GM18520 (cell line): ENCODE measurements around the gene GNL3L.
"Not testable (repeated sequence)": the region's sequence is repeated elsewhere in the genome, so short reads cannot be mapped to it uniquely, and the experiment has no call there.

ENCODE experiments used
- ATAC-seq: cut with Tn5 transposase; IDR thresholded peaks from one replicate; pipeline ENCODE4 v1.9.1; 2021; ENCODE audit not compliant: unreplicated experiment

The GNL3L gene, protein sequence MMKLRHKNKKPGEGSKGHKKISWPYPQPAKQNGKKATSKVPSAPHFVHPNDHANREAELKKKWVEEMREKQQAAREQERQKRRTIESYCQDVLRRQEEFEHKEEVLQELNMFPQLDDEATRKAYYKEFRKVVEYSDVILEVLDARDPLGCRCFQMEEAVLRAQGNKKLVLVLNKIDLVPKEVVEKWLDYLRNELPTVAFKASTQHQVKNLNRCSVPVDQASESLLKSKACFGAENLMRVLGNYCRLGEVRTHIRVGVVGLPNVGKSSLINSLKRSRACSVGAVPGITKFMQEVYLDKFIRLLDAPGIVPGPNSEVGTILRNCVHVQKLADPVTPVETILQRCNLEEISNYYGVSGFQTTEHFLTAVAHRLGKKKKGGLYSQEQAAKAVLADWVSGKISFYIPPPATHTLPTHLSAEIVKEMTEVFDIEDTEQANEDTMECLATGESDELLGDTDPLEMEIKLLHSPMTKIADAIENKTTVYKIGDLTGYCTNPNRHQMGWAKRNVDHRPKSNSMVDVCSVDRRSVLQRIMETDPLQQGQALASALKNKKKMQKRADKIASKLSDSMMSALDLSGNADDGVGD

DNA sequence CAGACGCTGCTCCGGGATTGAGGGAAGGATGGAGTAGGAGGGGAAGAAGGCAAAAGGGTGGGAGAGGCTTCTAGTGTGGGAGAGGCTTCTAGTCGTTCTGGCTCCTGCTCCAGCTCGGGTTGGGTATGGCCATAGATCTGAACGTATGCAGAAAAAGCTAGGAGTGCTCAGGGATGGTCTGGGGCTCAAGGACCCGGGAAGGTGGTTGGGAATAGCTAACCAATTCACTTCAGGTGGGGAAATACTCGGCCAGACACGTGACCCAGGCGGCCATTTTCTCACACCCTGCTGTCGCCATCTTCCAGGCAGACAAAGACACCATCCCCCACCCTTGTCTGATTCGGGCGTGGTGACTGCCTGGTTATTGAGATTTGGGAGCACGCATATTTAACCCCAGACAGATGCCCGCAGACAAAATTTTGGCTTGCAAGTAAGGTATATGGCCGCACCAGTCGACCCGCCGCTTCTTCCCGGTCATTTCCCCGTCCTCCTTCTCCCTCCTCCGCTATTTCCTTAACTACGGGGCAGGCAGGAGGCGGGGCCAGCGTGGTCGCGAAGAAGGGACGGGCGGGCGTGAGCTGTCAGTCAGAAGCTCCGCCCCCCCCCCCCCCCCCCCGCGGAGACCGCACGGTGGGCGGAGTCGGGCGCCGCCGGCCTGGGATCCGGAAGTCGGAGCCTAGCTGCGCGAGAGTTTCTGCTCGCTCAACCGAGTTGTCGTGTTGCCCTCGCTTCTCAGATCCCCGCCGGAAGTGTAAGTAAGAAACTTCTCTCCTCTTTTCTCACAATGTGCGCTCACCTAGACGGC, at the start of gene GNL3L:
GNL3L (plus strand) TSS at position 668 of the 805 bp plus-strand sequence. CDS start 2,348 bp downstream, outside the sequence.
- peak; percentile 74 for ATAC-seq

DNA sequence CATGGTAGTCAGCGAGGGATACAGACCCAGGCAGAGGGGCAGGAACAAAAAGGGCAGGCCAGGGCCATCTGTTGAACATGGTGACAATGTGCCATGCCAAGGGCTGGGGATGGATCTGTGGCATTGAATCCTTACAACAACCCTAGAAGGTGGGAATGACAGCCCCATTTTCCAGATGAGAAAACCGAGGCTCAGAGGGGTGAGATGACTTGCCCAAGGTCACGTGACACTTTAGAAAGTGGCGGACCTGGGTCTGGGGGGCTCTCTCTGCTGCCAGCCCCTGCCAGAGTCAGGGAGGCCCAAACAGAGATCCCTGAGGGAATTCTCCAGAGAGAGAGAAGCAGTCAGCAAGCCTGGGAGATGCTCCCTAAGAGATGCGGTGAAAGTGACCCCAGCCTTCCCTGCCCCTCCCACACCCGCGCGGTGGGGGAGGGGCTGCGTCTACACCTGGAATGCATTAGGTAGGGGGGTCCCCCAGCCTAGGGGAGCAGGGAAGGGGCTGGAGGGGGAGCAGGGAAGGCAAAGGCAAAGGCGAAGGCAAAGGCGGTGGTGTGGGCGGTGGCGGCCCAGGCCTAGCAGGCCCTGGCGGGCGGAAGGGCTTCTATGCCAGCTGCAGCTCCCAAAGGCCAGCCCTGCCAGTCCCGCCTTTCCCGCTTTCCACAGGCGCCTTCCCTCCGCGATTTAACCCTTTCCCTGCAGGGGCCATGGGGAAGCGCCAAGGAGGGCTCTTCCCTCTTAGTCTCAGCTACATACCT, 47.0 kb upstream of the GNL3L start:
- ATAC-seq = no peak

DNA sequence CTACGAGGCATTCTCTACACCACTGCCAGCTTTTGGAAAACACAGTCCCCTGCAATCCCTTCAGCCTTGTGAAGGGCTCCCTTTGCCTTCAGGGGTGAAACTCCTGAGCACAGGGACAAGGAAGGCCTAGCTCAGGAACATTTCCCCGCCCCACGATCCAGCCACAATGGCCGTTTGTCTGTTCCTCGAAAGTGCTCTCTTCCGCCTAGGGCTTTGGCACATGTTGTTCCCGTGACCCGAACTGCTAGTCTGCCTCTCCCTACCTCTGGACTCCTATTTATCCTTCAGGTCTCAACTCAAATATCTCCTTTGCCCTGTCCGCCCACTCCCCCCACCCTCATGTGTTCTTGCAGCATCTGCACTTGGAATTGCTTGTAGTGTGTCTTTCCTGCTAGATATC, 46.1 kb upstream of the GNL3L start:
- no peak for ATAC-seq

DNA sequence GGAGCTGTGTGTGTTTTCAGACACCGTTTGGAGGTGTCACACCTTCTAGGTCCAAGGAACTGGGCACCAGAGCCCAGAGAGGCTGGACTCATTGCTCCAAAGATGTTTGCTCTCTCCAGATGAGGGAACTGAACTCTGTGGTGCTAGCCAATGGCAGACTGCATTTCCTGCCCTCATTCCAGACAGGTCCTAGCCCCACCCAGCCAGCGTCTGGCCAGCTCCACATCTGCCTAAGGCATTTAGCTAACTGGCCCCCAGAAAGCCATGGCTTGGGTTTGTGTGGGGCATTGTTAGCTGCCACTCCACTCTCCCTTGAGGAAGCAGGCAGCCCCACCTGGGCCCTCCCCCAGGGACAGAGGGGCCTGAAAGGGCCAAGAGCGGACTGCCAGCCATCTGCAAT, 45.4 kb upstream of the GNL3L start:
- ATAC-seq = no peak

DNA sequence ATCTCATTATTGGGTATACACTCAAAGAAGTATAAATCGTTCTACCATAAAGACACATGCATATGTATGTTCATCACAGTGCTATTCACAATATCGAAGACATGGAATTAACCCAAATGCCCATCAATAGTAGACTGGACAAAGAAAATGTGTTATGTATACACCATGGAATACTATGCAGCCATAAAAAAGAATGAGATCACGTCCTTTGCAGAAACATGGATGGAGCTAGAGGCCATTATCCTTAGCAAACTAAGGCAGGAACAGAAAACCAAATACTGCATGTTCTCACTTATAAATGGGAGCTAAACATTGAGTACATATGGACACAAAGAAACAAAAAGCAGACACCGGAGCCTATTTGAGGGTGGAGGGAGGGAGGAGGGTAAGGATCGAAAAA, 40.2 kb upstream of the GNL3L start:
- not testable (repeated sequence) for ATAC-seq

DNA sequence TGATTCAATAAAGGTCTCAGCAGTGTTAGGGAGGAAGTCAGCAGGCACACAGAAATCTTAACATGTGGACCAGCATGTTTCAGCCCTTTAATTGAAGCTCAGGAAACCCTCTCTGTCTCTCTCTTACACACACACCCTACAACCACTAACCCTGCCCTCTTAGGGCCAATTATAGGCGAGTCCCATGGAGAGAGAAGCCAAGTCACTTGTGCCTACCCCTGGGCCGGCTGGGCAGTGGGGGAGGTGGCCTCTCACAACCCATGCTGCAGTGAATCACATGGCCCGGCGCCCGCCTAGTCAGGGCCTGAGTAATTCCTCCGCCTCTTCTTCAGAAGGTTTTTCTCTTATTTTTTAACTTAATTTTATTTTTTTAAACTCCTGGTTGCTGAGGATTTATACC, 37.7 kb upstream of the GNL3L start:
- no peak for ATAC-seq

DNA sequence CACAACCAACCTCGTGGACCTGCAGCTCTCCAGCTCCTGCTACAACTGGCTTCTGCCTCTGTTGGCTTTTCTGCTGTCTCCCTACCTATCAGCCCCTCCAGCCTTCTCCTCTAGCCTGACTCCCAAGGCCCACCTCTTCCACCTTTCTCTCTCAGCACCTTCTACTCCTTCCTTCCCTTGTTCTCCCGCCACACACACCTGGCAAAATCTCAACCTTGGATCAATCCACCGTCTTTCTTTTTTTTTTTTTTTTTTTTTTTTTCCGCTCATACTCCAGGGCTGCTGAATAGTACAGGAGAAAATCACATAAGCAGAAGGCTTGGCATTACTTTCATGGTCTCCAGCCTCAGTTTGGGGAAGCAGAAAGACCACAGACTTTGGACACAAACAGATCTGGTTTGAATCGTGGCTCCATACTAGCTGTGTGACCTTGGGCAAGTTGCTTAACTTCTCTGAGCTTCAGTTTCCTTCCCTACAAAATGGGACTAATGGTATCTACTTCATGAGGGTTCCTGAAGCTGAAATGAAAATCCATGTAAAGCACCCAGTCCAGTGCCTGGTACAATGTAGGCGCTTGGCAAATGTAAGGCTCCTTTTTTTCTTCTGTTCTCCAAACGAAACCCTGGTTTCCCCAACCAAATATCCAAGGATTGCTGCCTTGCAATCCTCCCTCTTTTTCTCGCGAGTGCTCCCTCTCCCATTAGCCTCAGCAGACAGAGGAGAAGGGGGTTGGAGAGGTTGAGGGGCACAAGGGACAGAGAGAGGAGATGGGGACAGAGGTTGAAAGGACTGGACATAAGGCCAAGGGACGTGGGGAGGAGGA, 35.6 kb upstream of the GNL3L start:
- ATAC-seq = no peak

DNA sequence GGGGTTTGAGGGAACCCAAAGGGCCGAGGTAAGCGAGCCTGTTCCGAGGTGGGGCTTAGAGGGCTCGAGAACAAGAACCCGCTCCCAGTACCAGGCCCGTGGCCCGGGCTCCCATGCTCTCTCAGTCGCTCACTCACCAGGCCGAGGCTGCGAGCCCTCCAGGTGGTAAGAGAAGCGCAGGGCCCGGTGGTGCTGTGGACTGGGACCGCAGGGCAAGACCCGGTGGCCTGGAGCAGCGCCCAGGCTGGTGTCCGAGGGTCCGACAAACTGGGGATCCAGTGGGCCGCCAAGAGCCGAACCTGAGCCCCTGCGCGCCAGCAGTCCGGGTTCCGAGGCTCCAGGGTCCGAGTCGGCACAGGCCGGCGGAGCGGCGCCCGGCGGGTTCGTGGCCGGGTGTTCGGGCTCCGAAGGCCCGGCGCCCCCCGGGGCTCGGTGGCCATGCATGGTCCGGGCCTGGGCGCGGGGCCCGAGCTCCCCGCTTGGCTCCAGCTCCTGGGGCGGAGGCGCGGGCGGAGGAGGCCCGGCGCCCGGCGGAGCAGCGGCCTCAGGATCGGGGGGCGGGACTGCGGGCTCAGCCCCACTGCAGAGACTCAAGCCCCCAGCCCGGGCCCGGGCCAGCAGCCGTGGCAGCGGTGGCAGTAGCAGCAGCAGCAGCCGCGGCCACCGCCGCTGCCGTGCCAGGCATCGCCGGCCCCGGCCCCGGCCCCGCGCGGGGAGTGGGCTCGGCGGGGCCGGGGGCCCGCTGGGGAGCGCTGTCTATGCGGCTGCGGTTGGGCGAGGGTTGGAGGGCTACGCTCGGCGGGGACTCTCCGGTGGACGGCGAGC, 34.8 kb upstream of the GNL3L start:
- ATAC-seq = no peak

DNA sequence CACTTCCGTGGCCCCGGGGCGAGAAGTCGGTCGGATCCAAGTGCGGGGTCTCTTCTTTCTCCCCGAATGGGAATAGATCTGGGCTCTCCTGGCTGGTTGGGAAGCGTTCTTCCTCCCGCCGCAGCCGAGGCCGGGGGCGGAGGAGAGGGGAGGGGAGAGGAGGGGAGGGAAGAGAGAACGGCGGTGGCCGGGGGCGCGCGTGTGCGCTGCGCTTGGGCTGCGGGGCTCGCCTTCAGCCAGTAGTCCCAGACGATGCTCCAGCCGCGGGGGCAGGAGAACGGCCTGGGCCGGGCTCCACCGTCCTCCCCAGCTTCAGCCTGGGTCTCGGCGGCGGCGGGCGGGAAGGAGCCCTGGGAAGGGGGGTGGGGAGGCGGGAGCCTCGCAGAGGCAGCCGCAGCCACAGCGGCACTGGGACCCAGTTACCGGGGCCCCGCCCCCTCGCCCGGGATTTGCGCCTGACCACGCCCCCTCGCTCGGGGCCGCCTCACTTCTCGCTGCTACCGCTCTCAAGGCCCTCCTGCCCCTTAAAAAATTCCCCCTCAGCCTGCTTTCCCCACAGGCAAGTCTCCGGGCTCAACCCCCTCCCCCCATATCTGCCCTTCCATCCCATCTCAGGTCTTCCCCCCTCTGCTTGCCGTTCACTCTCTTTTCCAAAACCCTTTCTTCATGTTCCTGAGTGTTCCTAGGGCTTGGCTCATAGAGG, 34.1 kb upstream of the GNL3L start, which contains the start of gene FGD1:
FGD1 (minus strand) TSS at position 421 of the 703 bp plus-strand sequence. CDS start 802 bp downstream, outside the sequence.
- no peak for ATAC-seq

DNA sequence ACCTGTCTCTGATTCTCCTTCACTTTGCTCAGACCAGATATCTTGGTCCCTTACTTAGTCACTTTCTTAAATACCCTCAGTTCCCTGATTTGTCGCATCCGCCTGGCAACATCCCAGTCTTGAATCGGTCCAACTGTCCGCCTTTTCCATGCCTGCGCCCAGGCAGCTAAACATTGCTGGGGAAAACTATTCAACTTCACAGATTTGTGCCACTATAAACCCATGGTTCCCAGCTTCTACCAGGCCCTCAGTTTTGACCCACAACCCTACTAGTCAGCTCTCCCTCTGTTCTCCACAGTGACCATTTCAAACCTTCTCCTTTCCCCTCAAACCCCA, 33.5 kb upstream of the GNL3L start:
- no peak for ATAC-seq

DNA sequence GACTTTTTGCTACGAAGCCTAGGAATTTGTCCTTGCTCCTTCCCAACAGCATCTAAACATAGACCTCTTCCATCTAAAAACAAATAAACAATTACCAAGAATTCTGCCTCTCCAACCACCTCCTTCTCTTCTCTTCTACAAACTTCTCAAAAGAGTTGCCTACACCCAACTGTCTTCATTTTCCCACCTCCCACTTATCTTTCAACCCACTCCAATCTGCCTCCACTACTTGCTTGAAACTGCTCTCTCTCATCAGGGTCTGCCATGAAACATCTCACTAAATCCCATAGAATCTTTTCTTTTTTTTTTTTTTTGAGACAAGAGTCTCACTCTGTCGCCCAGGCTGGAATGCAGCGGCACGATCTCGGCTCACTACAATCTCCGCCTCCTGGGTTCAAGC, 33.1 kb upstream of the GNL3L start:
- no peak for ATAC-seq

DNA sequence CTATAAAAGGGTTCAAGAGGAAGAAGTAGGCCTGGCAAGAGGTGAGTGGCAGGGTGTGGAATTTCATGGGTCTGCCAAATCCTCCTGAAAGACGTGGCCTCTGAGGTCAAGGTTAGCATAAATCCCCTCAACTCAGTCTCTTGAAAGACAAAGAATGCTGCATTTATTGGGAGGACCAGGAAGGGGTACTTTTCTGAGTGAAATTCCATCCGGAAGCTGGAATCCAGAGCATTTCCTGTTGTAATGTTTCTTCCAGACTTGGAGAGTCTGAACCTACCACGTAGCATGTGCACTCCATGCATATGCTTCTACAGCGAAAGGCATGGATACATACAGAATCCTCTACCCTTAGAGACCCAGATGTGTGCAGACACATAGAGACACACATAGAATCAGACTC, 20.6 kb upstream of the GNL3L start:
- ATAC-seq = no peak

DNA sequence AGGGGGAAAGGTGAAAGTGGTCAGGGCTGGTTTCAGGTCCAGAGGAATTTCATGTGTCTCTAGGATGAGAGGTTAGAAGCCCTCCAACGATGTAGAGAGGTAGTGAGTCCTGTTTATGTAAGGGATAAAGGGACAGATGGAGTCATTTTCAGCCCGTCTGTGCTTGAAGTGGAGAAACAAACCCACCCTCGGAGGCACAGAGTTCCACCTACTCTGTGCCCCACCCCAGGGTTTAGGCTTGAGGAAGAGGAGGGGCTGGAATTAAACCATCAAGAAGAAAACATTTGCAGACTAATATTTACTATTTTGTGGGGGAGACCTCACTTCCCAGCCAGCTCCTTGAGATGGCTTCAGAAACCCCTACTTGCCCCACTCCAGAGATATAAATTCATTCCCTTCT, 868 bp upstream of the GNL3L start:
- ATAC-seq = no peak

DNA sequence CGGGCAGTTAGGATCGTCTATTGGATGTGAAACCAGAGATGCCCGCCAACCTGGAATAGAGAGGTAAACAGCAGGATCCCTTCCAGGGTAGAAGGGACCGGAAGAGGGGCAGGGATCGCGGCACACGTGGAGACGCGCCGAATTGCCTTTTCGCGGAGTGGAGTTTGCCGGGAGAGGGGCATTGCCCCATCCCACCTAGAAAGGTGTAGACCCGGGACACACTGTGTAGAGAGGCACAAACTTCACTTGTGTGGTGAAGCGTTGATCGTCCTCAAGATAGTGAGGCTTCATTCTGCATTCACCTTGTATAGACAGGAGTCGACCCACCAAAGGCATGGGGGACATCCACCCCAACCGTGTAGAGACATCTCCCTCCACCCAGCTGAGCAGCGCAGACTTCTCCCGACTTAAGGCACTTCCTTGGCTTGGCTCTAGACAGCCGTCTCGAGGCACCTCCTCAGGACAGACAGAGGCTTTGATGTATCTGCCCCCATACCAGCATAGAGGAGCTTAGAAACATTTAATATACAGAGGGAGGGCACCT, 410 bp downstream of the GNL3L start:
- ATAC-seq = peak; percentile 14

DNA sequence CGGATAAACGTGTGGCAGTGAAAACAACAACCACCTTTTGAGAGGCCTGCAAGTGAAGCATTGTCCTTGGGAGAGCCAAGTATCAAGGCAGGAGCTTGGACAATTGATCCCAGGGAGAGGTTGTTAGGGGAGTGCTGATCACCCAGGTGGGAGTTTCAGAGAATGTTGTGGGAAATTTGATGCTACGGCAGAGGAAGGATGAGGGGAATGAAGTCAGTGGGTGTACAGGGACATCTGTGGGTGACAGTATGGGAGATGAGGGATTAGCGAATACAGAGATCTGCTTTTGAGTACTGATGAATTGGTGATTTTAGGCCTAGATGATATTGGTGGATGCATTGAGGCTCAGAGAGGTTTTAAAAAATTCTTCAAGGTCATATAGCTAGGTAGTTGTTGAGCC, 4.3 kb downstream of the GNL3L start:
- ATAC-seq = no peak

DNA sequence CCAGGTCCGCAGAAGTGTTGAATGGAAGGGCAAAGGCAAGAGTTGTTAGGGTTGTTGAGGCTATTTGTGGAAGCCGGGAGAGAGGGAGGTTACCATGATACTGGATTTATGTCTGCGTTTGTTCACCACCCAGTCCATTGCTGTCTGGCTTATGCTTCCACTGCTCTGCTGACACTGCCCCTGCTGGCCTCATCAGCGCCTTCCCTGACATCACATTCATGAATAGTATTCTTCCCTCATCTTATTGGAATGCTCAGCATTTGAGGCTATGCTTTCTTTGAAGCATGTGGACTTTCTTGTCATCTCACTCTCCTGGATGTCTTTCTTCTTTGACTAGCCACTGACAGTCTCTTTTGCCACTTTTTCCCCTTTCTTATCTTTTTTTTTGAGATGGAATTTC, 10.3 kb downstream of the GNL3L start:
- no peak for ATAC-seq

DNA sequence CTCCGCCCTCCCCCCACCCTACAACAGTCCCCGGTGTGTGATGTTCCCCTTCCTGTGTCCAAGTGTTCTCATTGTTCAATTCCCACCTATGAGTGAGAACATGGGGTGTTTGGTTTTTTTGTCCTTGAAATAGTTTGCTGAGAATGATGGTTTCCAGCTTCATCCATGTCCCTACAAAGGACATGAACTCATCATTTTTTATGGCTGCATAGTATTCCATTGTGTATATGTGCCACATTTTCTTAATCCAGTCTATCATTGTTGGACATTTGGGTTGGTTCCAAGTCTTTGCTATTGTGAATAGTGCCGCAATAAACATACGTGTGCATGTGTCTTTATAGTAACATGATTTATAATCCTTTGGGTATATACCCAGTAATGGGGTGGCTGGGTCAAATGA, 12.2 kb downstream of the GNL3L start:
- not testable (repeated sequence) for ATAC-seq

DNA sequence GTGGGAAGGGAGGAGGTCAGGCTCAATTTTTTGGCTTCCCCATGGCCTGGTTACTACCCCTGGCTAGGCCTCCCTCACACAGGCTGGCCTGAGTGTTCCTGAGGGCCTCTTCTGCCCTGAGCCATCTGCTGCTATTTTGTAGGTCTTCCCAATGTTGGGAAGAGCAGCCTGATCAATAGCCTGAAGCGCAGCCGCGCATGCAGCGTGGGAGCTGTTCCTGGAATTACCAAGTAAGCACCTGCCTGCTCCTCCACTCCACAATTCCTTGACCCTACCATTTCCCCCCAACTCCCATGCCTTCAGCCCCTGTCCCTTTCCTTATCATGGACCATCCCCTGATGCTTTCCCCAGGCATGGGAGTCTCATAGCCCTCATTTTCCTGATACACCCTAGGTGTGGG, 20.8 kb downstream of the GNL3L start:
- no peak for ATAC-seq

DNA sequence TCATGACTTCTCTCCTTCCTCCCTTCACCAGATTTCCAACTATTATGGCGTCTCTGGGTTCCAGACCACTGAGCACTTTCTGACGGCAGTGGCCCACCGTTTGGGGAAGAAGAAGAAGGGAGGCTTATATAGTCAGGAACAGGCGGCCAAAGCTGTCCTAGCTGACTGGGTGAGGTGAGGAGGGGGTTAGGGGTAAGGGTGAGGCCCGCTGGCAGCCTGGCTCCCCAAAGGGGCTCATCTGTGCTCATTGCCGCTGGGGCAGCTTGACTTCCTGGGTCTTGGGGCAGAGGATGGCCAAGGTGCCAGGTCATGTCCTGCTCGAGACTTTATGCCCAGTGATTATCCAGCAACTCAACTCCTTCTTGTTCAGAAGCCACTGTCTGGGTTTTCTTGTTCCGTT, 21.8 kb downstream of the GNL3L start:
- ATAC-seq = no peak
